Neutrophil (primary cell): Measurements from ENCODE around the gene RECQL5.

Source experiments
- H3K27ac ChIP-seq: fragments of 200-600 bp; sonication (generic); 2 replicates; pipeline ENCODE4 v1.5.1; 2016; ENCODE audit warnings: mild to moderate bottlenecking, moderate library complexity
- H3K27me3 ChIP-seq: fragments of 200-600 bp; sonication (generic); 2 replicates; pipeline ENCODE4 v1.6.0; 2016; ENCODE audit warnings: mild to moderate bottlenecking
- H3K36me3 ChIP-seq: fragments of 200-600 bp; sonication (generic); 2 replicates; pipeline ENCODE4 v1.5.1; 2017
- H3K4me1 ChIP-seq, 2 experiments: fragments of 200-600 bp in 1 of 2; sonication (generic) in 1 of 2; 1 replicate in 1 of 2; 2 replicates in 1 of 2; pipeline versions ENCODE4 v1.5.1 to v1.6.1; 2013 to 2016; ENCODE audit warnings: low read depth in 1 of 2, low read length in 1 of 2, mild to moderate bottlenecking in 1 of 2, moderate library complexity in 1 of 2; ENCODE audit not compliant: control insufficient read depth in 1 of 2, insufficient read depth in 1 of 2
- H3K4me3 ChIP-seq, 2 experiments: fragments of 200-600 bp in 1 of 2; sonication (generic) in 1 of 2; 1 replicate in 1 of 2; 2 replicates in 1 of 2; pipeline ENCODE4 v1.5.1; 2013 to 2016; ENCODE audit warnings: low read depth in 1 of 2, low read length in 1 of 2, mild to moderate bottlenecking in 1 of 2, moderate library complexity in 1 of 2
- H3K9me3 ChIP-seq: fragments of 200-600 bp; sonication (generic); 2 replicates; pipeline ENCODE4 v1.5.1; 2016
- TF ChIP-seq, protein P1 (sequence below): fragments of 200-600 bp; sonication (generic); IDR thresholded peaks from 2 replicates; pipeline ENCODE4 v1.5.1; 2016; ENCODE audit warnings: antibody characterized with exemption

The RECQL5 gene

DNA sequence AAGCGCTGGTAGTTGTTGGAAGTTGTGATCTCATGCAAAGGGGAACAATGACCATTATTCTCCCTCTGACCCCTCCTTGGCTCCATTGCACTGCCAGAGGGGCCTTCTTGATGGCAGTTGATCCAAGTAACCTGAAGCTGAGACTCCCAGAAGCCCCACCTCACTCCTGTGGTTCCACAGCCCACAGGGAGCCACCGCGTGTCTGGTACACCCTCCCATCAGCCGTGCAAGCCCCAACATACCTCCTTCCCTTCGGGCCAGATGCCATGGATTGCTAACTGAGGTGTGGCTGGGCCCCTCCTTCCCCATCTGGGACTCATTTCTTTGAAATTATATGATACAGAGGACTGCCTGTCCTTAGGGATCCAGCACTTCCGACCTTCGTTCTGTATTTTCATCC is 18.0 kb upstream of the RECQL5 start:
- Histone ChIP-seq H3K9me3 (no peaks in the 10 kb centered on the region), H3K27ac (no peak overlapping the region), H3K4me1 (peaks cover 41% of the 10 kb centered on the region in 2 experiments), H3K27me3 (no peaks in the 10 kb centered on the region), H3K4me3 (no peak overlapping the region), H3K36me3 (peaks cover 16% of the 10 kb centered on the region)
- TF ChIP-seq, protein P1, sequence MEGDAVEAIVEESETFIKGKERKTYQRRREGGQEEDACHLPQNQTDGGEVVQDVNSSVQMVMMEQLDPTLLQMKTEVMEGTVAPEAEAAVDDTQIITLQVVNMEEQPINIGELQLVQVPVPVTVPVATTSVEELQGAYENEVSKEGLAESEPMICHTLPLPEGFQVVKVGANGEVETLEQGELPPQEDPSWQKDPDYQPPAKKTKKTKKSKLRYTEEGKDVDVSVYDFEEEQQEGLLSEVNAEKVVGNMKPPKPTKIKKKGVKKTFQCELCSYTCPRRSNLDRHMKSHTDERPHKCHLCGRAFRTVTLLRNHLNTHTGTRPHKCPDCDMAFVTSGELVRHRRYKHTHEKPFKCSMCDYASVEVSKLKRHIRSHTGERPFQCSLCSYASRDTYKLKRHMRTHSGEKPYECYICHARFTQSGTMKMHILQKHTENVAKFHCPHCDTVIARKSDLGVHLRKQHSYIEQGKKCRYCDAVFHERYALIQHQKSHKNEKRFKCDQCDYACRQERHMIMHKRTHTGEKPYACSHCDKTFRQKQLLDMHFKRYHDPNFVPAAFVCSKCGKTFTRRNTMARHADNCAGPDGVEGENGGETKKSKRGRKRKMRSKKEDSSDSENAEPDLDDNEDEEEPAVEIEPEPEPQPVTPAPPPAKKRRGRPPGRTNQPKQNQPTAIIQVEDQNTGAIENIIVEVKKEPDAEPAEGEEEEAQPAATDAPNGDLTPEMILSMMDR: no peak

DNA sequence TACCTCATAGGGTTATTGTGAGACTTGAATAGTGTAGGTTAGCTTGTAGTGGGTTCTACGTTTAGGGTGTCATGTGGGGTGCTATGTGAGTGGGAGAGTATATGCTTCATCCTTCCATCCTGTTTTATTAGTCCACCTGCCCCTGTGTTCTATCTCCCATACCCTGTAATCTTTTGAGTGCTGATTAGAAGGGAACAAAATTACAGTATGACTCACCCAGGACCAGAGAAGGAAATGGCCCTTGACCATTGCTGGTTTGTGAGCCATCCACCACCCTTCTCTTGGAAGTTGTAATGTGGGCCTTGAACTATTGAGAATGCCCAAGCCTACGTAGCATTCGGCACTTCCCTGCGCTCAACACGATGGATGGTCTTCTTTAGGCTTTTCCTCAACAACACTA is 17.3 kb upstream of the RECQL5 start:
- no peak overlapping the region for H3K4me3 ChIP-seq
- TF ChIP-seq, protein P1: no peak
- H3K9me3 ChIP-seq: no peaks in the 10 kb centered on the region
- no peaks in the 10 kb centered on the region for H3K27me3 ChIP-seq
- peaks cover 21% of the 10 kb centered on the region for H3K36me3 ChIP-seq
- H3K27ac ChIP-seq: no peak overlapping the region
- peaks cover 34% of the 10 kb centered on the region in 2 experiments for H3K4me1 ChIP-seq

DNA sequence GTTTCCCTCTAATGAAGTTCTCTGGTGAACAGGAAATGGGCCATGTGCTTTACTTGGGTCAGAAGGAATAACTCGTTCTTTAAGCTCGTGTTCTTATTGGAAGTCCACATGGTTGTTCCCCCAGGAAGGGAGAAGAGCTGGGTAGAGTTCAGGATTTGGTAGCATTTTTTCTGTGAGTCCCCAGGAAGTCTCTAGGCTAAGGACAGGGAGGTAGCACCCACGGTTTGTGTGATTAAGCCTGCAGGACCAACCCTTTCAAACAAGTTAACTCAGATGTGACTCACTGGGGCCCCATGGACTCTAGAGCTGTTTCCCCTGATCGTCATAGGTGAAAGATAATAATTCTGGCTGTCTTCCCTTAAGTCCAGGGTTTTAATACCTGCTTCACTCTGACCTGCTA is 16.6 kb upstream of the RECQL5 start:
- peaks cover 28% of the 10 kb centered on the region in 2 experiments for H3K4me1 ChIP-seq
- H3K27me3 ChIP-seq: no peaks in the 10 kb centered on the region
- H3K36me3 ChIP-seq: peaks cover 26% of the 10 kb centered on the region
- TF ChIP-seq, protein P1: no peak
- no peaks in the 10 kb centered on the region for H3K9me3 ChIP-seq
- no peak overlapping the region for H3K27ac ChIP-seq
- no peak overlapping the region for H3K4me3 ChIP-seq

DNA sequence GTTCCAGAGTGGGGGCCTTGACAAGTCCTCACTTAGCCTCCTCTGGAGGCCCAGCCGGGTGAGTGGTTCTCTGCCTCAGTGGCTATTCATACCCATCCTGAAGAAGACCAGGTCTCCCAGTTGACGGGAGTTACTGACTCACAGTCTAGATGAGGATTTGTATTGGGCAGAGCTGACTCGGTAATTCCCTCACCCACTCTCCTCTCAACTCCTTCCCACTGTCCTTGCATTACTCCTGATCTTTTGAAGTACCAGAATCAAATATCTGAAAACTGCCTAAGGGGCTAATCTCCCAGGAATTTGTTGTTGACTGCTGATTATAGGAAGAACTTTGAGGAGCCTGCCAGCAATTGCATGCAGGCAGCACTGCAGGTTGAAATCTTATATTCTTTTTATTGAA is 14.3 kb upstream of the RECQL5 start:
- no peaks in the 10 kb centered on the region for H3K9me3 ChIP-seq

DNA sequence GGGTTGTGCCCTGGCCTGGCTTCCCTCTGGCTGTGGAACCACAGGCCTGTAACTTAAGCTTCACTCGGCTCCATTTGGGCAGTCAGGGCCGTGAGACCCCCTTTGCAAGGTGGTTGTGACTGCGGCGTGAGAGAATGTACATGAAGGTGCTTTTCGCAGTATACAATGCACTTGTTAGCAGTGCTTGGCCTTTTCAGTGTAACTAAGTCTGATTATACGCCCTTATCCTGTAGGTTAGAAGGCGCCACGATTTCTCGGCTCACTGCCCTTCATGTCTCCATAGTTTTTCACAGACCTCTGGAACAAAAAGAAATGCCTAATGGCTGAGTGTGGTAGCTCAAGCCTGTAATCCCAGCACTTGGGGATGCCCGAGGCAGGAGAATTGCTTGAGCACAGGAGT is 13.5 kb upstream of the RECQL5 start:
- Histone ChIP-seq H3K27me3 (no peaks in the 10 kb centered on the region), H3K36me3 (peaks cover 37% of the 10 kb centered on the region), H3K27ac (no peak overlapping the region), H3K9me3 (no peaks in the 10 kb centered on the region), H3K4me1 (peaks cover 3% of the 10 kb centered on the region in 2 experiments), H3K4me3 (no peak overlapping the region)
- TF ChIP-seq, protein P1: no peak

More for the DNA sequence above, 14.3 kb upstream of the RECQL5 start:
- Histone ChIP-seq H3K4me1 (peaks cover 5% of the 10 kb centered on the region in 2 experiments), H3K4me3 (no peak overlapping the region), H3K27ac (no peak overlapping the region), H3K27me3 (no peaks in the 10 kb centered on the region), H3K36me3 (peaks cover 37% of the 10 kb centered on the region)
- TF ChIP-seq, protein P1: no peak

DNA sequence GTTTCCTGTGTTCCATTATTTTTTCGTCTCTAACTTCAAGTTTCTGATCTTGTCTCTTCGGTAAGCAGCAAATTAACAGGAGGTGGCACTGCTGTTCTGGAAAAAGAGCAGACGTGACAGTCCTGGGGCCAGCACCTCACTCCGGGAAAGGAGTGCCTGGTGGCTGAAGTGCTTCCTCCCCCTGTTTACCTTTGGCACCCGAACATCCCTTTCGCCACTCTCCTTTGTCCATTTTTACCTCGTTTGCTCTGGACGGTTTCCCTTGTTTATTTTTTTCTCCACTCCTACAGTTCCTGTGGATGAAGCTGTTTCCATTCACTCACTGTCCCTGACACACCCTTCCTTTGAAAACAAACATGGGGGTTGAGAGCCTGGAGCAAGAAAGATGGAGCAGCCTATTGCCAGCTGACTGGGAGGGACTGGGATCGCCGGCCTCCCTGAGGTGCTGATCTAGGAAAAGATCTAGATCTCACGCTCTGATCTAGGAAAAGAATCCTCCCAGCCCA is 12.8 kb upstream of the RECQL5 start:
- Histone ChIP-seq H3K4me1 (peaks cover 10% of the 10 kb centered on the region in 2 experiments), H3K9me3 (no peaks in the 10 kb centered on the region), H3K36me3 (peaks cover 37% of the 10 kb centered on the region), H3K27me3 (no peaks in the 10 kb centered on the region), H3K27ac (no peak overlapping the region), H3K4me3 (no peak overlapping the region)
- TF ChIP-seq, protein P1: no peak
